Effector CD8-positive, alpha-beta T cell (primary cell): ENCODE measurements around the gene TRMT10C.
"Not testable (repeated sequence)": the region's sequence is repeated elsewhere in the genome, so short reads cannot be mapped to it uniquely, and the experiment has no call there.

Source experiments
- DNase-seq: peaks from one replicate; lab custom pipeline; 2025; lab: John Stamatoyannopoulos, UW
- total RNA-seq, 4 experiments: gene quantifications; one replicate each; lab custom pipeline; 2026; lab: John Stamatoyannopoulos, UW

Gene TRMT10C
- 28.3 to 52.8 (median 39.7) reads per million in 4 experiments for total RNA-seq

- peak; percentile 82 for DNase-seq
These were observed at the start of gene TRMT10C for GRCh38 chr3:101561630-101562328. Gene TRMT10C, plus strand, starts transcription at chr3:101561868. Its CDS starts 2,914 bp downstream, at chr3:101564782.

GRCh38 chr3:101512396-101512645, 49.3 kb upstream of the TRMT10C start:
- DNase-seq: no peak

GRCh38 chr3:101512646-101513418, 48.8 kb upstream of the TRMT10C start, which contains the start of gene SENP7:
Gene SENP7, minus strand, starts transcription at chr3:101513212. Its CDS starts 82 bp downstream, at chr3:101513130.
- DNase-seq: peak; percentile 66

DNA sequence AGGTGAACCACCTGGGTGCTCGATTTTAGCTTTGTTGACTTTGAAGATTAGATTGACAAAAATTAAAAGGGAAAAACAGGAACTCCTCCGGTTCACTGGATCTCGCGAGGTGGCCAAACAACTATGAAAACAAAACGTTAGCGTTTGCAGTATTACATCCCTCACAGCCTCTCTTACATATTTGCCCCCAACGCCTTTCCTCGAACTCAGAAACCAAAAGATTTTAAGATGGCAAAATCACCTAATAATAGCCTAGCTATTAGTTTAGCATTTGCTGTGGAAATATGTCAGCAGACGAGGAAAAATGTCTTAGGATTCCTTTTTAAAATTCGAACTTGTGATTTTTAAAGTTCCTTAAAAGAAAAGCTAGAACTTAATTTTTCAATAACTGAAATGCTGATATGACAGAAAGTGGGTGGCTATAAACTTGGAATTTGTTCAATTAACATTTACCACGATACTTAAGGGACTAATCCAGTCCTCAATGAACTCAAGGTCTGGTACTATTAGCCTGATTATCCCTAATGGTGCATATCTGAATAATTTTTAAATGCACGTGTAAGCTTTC, 48.2 kb upstream of the TRMT10C start:
- DNase-seq: no peak

DNA sequence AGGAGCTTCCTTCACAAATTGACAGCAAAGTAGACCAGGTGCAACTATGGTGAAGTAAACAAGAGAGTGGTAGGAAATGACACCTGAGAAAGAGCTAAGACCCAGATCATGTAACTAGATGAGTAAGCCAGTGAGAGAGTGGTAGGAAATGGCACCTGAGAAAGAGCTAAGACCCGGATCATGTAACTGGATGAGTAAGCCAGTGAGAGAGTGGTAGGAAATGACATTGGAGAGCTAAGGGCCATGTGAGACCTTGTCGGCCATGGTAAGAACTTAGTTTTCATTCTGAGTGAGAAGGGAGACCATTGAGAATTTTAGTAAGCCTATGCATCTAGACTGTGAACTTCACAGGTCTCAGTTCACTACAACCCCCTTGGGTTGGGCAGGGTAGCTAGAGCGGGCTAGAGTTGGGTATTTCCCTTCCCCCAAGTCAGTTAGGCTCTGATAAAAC, 43.2 kb upstream of the TRMT10C start:
- no peak for DNase-seq

GRCh38 chr3:101519685-101520365, 41.8 kb upstream of the TRMT10C start:
- DNase-seq: no peak

GRCh38 chr3:101521211-101521701, 40.4 kb upstream of the TRMT10C start:
- no peak for DNase-seq

DNA sequence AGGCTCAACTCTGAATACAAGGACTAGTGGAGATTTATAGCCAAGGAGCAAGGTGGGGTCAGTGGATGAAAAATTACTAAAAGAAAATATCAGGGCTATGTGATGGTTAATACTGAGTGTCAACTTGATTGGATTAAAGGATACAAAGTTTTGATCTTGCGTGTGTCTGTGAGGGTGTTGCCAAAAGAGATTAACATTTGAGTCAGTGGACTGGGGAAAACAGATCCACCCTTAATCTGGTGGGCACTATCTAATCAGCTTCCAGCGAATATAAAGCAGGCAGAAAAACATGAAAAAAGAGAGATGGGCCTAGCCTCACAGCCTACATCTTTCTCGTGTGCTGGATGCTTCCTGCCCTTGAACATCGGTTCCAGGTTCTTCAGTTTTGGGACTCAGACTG, 34.2 kb upstream of the TRMT10C start:
- no peak for DNase-seq

DNA sequence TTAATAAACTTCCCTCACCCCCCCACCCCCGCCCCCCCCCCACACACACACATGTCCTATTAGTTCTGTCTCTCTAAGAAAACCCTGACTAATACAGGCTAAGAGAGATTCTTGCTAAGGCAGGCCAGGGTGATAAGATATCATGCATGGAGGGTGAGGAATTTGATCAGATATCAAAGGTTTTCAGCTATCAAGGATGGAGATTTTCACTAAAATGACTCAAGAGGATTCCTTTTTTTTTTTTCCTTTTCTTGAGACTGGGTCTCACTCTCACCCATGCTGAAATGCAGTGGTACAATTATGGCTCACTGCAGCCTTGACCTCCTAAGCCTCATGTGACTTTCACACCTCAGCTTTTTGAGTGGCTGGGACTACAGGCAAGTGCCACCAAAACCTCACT, 33.8 kb upstream of the TRMT10C start:
- no peak for DNase-seq

- no peak for DNase-seq
These were observed 31.6 kb upstream of the TRMT10C start for GRCh38 chr3:101529816-101530685.

- no peak for DNase-seq
These were observed 31.0 kb upstream of the TRMT10C start for GRCh38 chr3:101530686-101531047.

DNA sequence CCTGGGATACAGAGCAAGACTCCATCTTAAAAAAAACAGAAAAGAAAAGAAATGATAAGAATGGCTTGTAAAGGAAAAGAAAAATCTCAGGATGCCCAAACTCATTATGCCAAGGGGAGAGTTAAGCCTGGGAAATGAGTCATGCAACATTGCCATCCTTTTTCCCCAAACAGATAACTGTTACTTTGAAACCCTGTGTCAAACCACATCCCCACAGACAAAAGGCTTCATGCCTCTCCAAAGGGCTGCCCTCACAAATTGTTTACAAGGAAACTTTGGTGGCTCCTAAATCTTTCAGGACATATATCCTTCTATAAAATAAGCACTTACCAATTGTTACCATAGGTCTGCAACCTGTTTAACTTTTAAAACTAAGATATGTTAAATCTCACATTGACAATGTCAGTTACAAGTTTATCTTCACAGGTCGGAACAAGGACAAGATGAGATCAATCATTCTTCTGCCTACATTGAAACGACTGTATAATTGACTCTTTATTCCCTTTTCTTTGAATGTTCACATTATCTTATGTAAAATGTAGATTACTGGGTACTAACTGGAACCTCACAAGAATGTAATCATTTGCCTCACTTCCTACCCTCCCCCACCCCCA, 30.1 kb upstream of the TRMT10C start:
- DNase-seq: no peak

GRCh38 chr3:101532783-101533602, 28.7 kb upstream of the TRMT10C start:
- no peak for DNase-seq

DNA sequence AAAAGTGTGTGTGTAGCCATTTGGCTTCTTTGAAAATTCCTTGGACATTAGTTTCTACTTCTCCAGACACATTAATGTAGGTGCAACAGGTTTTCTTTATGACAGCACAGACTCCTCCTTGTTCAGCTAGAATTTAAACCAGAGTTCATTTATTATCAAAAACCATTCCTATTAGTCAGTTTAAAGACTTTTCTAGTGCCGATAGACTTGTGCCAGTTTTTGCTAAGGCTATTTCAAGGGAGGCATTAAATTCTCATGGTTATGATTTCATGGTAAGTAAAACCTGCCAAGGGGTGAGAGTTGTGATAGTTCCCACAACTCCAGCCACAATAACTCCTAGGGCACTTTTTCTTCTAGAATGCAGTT, 28.1 kb upstream of the TRMT10C start:
- no peak for DNase-seq

GRCh38 chr3:101535221-101535620, 26.4 kb upstream of the TRMT10C start:
- DNase-seq: no peak

DNA sequence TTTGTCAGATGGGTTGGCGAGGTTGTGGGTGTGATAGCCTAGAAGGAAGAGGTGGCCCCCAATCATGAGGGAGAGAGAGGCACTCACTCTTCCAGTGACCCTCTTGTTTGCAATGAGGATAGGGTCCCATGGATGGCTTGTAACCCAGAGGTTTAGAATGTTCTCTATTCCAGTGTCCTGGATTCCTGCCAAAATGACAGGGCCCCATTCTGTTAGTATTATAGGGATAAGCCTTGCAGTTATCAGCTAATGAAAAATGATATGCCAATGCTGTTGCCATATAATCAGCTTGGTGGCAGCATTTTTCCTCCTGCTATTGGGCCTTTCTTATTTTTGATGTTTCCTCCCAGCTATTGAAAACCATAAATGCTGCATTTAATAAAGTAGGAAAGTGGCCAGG, 25.4 kb upstream of the TRMT10C start:
- no peak for DNase-seq

DNA sequence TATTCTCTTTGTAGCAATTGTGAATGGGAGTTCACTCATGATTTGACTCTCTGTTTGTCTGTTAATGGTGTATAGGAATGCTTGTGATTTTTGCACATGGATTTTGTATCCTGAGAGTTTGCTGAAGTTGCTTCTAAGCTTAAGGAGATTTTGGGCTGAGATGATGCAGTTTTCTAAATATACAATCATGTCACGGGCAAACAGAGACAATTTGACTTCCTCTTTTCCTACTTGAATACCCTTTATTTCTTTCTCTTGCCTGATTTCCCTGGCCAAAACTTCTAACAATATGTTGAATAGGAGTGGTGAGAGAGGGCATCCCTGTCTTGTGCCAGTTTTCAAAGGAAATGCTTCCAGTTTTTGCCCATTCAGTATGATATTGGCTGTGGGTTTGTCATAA, 24.7 kb upstream of the TRMT10C start:
- DNase-seq: not testable (repeated sequence)

- DNase-seq: no peak
These were observed 18.7 kb upstream of the TRMT10C start for GRCh38 chr3:101542957-101543356.

GRCh38 chr3:101544161-101544850, 17.4 kb upstream of the TRMT10C start:
- DNase-seq: no peak
